ENCODE measurements around the gene IMMP2L.

IMMP2L gene

GRCh38 chr7:110891197-110891596 is 671.1 kb downstream of the IMMP2L start:
- DNase-seq = no peak

DNA sequence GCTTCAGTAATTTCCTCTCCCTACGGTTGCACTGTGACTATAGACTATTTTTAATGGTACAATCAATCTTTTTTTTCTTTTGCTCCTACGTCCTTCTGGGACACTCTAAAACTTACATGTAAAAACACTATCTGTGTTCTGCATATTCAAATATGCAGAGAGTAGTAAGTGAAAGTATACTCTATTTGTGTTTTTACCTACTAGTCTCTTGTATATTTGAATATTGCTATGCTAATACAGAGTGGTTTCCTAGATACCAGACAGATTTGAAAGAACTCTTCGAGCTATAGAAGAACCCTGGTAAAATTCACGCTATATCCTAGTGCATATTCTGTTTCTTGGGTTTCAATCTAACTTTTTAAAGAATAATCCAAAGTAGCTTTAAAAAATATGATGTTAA is 672.2 kb downstream of the IMMP2L start:
- no peak for DNase-seq

- no peak for DNase-seq
Measured at GRCh38 chr7:110889335-110889734, 673.0 kb downstream of the IMMP2L start.

GRCh38 chr7:110888641-110889040 is 673.7 kb downstream of the IMMP2L start:
- DNase-seq = no peak

- DNase-seq = no peak
Measured at GRCh38 chr7:110885474-110885873, 676.8 kb downstream of the IMMP2L start.

DNA sequence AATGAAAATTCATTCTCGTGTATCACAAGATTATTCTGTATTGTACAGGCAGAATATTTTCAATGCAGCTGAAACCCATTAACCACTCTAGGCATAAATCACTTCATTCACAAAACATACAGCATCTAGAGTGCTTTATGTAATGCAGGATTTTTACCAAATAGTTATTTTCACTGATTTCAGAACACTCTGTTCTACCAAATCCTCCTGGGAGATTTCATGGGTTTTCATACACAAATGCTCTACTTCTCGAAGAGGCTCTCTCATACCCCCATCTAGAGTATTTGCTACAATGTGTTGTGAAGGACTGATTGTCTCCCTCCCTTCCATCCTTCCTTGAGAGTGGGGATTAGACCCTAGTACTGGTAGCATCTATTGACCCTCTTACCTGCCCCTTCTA is 680.6 kb downstream of the IMMP2L start:
- DNase-seq = no peak

GRCh38 chr7:110880971-110881370 is 681.3 kb downstream of the IMMP2L start:
- DNase-seq = no peak

DNA sequence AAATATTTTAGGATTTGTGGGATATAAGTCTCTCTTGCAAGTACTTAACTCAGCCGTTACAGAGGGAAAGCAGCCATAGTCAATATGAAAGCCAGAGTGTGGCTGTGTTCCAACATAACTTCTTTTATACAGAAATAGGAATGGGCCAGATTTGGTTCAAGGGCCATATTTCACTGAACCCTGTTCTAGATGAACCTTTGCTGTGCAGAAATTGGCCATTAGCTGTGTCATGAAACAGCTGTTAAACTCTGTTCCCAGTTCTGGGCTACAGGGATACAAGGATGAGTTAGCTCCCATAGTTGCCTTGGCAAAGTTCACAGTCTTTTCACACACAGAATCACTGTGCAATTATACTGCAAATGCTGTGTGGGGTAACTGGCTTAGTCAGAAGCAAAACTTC is 685.3 kb downstream of the IMMP2L start:
- DNase-seq = no peak

- no peak for DNase-seq
Measured at GRCh38 chr7:110875346-110875745, 686.9 kb downstream of the IMMP2L start.

DNA sequence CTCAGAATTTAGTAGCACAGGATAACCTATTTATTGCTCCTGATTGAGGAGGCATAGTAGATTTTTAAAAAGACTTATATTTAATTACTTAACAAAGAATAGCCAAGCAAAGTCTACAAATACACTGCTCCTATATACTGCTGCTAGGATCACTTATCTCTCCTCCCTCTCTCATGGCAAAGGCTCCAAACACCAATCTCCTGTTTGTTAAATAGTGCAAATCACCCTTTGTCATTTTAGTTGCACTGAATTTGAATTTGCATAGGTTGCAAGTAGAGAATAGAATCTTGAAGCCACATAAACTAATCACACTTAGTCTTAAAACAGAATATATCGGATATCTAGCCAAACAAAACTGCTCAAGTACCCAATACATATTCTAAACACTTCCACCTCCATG is 690.4 kb downstream of the IMMP2L start:
- no peak for DNase-seq

DNA sequence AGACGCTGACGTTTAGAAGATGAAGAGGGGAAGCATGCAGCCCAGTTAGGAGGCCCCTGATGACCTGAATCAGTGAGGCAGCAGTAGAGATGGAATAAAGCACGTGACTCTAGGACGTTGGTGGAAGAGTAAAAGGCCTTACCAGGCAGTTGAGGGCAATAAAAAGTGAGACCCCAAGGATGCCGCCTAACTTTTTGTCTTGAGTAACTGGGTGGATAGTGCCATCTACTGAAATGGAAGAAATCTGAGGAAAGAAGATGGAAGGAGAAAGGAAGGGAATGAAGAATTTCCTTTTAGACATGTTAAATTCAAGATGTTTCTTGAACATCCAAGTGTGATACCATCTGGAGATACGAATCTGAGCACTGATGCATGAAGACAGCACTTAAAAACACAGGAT is 691.4 kb downstream of the IMMP2L start:
- no peak for DNase-seq

- DNase-seq = no peak
Measured at GRCh38 chr7:110868458-110868857, 693.8 kb downstream of the IMMP2L start.

- no peak for DNase-seq
Measured at GRCh38 chr7:110867771-110868170, 694.5 kb downstream of the IMMP2L start.

- no peak for DNase-seq
Measured at GRCh38 chr7:110863258-110863657, 699.0 kb downstream of the IMMP2L start.

GRCh38 chr7:110861163-110861562 is 701.1 kb downstream of the IMMP2L start:
- no peak for DNase-seq

DNA sequence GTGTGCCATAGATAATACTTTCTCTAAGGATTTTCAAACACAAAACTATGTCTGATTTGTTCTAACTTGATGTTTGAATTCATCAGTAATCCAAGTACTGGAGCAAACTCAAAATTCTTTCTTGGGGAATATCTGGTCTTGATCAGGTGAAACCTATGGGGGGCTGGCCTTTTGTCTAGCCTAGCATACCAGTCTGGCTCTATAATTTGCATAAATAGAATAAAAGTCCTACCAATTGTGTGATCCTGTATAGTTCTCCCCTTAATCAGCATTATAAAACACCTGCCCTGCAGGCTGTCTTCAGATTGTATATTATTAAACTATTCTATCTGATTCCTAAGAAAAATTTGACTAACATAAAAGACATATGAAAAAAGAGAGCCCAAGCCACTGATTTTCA is 705.2 kb downstream of the IMMP2L start:
- DNase-seq = no peak

DNA sequence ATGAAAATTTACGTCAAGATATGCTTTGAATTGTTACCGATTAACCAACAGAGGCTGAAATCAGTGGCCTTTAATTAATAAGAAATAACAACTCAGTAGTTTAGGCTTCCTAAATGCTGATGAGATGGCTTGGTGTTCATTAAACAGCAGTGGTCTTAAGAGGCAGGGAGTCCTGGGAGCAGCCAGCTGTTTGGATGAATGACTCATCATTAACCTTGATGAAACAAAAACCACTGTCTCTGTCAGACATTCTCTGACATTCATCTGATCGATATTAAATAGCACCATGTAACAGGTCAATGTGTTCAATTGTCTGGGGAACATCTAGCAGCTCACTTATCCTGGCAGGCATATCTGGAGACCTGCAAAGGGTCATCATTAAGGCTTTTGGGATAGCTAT is 705.6 kb downstream of the IMMP2L start:
- DNase-seq = no peak

DNA sequence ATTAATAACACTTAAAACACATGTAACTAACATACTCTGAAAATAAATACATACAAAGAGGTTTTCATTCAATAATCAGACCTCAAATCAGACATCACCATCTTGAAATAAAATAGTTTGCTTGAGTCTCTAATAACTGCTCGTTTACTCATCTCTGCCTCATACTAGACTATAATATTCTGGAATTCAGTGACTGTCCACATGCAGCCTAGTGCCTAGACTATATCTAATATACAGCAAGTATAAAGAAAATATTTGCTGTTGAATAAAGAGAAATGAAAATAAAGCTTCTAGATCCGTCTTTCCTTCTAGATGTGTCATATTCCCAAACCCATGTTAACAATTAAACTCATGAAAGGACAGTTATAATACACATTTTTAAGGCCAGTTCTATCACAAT is 707.6 kb downstream of the IMMP2L start:
- DNase-seq = no peak

DNA sequence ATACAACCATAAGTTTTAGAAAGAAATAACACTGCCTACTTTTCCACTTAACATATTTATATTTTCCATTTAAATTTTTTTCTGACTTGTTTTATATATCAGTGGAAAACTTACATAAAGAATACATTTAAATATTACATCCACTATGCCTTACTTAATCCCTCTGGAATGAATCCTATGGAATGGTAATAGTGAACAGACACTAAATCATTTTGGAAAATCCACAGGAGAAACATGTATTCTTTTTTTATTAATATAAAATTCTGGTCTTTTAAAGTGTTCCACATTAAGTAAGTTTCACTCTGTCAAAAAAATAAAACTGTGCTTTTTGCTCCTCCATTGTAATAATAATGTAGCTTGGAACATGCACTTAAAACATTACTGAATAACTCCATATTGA is 708.1 kb downstream of the IMMP2L start:
- no peak for DNase-seq

- no peak for DNase-seq
Measured at GRCh38 chr7:110853263-110853662, 709.0 kb downstream of the IMMP2L start.

DNA sequence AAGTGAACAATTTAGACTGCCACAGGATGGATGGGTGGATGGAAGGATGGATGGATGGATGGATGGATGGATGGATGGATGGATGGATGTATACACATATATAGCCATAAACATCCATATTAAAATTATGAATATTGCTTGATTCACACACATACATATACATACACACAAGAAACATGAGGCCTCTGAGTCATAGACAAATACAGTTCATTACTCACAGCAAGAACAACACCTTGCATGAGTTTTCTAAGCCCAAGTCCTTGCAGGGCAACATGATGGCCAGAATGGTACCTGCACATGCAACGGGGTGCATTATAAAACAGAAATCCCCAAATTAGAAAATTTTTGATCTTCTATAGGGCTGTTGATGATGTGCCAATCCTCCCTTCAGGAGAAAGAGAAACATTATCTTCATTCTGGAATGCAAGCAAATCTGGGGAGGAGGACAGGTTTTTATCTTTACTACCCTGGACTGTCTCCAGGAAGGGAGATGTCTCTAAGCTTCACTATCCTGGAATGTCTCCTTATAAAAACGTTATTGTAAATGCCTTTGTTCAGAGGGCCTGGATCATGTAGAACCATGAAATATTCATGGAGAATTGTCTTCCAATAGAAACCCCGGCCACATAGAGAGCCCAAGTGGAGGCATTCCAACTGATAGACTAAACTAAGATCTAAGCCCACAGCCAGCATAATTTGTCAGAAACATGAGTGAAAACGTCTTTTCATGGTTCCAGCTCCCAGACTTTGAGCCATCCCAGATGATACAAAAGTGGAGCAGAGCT is 709.9 kb downstream of the IMMP2L start:
- DNase-seq = no peak

GRCh38 chr7:110850224-110850623 is 712.1 kb downstream of the IMMP2L start:
- no peak for DNase-seq

- DNase-seq = no peak
Measured at GRCh38 chr7:110842796-110843195, 719.5 kb downstream of the IMMP2L start.

DNA sequence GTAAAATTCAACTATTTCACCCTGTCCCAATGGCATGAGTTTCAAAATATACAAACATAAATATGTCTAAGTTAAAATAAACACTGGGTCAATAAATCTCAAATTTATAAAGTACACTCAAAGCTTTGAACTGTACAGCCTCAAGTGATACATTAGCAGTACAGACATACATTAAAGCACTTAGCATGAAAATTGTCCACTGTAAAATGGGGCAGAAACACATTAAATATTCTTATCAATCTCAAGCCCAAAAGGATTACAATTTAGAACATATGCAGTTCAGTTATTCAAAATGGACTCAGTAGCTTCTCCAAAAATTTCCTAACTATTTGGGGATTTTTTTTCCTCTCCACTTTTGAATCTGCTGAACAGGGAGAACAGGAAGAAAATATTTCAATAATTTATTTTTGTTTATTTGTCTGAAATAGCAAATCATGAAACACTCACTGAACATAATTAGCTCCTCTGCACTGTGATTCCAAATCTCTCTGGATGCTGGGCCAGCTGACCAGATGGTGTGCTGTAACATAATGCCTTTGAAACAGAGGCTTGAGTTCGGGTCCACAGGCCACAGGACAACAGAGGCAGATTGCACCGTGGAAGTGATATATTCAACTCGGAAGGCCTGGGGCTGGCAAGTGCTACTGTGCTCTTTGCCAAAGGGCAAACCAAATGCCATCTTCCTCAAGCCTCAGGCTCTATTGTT is 720.3 kb downstream of the IMMP2L start:
- DNase-seq = no peak

- no peak for DNase-seq
Measured at GRCh38 chr7:110839866-110840265, 722.4 kb downstream of the IMMP2L start.

Measured in KG1 (cell line).